ENCODE results near the gene TIPRL. TPM values are rescaled to one million over a fixed set of nuclear protein-coding genes. Genes with fewer than 3 reads are reported as not detected.
A peak's percentile ranks its signal among the peaks of the same experiment; 100 is the strongest.
"Not testable (repeated sequence)": the region's sequence is repeated elsewhere in the genome, so short reads cannot be mapped to it uniquely, and the experiment has no call there.

The TIPRL gene
- total RNA-seq, 1 experiment from 2014 or later, result 53.0 TPM

- no peak for DNase-seq (ENCODE audit: low read depth)
Observed at GRCh38 chr1:168157638-168158037, 21.1 kb upstream of the TIPRL start.

GRCh38 chr1:168159251-168159650 is 19.5 kb upstream of the TIPRL start:
- no peak for DNase-seq (ENCODE audit: low read depth)

GRCh38 chr1:168159979-168160378 is 18.8 kb upstream of the TIPRL start:
- no peak for DNase-seq (ENCODE audit: low read depth)

GRCh38 chr1:168161459-168161858 is 17.3 kb upstream of the TIPRL start:
- no peak for DNase-seq (ENCODE audit: low read depth)

- no peak for DNase-seq (ENCODE audit: low read depth)
Observed at GRCh38 chr1:168163670-168164069, 15.1 kb upstream of the TIPRL start.

- DNase-seq (ENCODE audit: low read depth), result no peak
Observed at GRCh38 chr1:168164771-168165170, 14.0 kb upstream of the TIPRL start.

- no peak for DNase-seq (ENCODE audit: low read depth)
Observed at GRCh38 chr1:168167806-168168205, 11.0 kb upstream of the TIPRL start.

GRCh38 chr1:168170564-168171508 is 7.9 kb upstream of the TIPRL start:
- no peak for DNase-seq (ENCODE audit: low read depth)

- DNase-seq (ENCODE audit: low read depth), result no peak
Observed at GRCh38 chr1:168172250-168172915, 6.4 kb upstream of the TIPRL start.

- DNase-seq (ENCODE audit: low read depth), result no peak
Observed at GRCh38 chr1:168178227-168178637, 530 bp upstream of the TIPRL start.

- peak; percentile 11 for DNase-seq (ENCODE audit: low read depth)
Observed at GRCh38 chr1:168179438-168180147, 831 bp downstream of the TIPRL start.

GRCh38 chr1:168180148-168180524 is 1.4 kb downstream of the TIPRL start:
- no peak for DNase-seq (ENCODE audit: low read depth)

GRCh38 chr1:168181063-168181720 is 2.4 kb downstream of the TIPRL start:
- DNase-seq (ENCODE audit: low read depth), result not testable (repeated sequence)

GRCh38 chr1:168187177-168187576 is 8.4 kb downstream of the TIPRL start:
- no peak for DNase-seq (ENCODE audit: low read depth)

GRCh38 chr1:168190403-168190802 is 11.6 kb downstream of the TIPRL start:
- no peak for DNase-seq (ENCODE audit: low read depth)

GRCh38 chr1:168195199-168196135 is 16.7 kb downstream of the TIPRL start:
- no peak for DNase-seq (ENCODE audit: low read depth)

- no peak for DNase-seq (ENCODE audit: low read depth)
Observed at GRCh38 chr1:168199056-168199455, 20.3 kb downstream of the TIPRL start.

- DNase-seq (ENCODE audit: low read depth), result peak; percentile 31
Observed at GRCh38 chr1:168202941-168203654, 24.3 kb downstream of the TIPRL start.

- DNase-seq (ENCODE audit: low read depth), result no peak
Observed at GRCh38 chr1:168206111-168206510, 27.3 kb downstream of the TIPRL start.

- not testable (repeated sequence) for DNase-seq (ENCODE audit: low read depth)
Observed at GRCh38 chr1:168207673-168208072, 28.9 kb downstream of the TIPRL start.
